Cardiac atrium fibroblast (primary cell): ENCODE measurements around the gene EVI2B. TPM values are rescaled to one million over a fixed set of nuclear protein-coding genes. Genes with fewer than 3 reads are reported as not detected.

Experiments
- total RNA-seq: library from RNA; depleted of rRNA; stranded (reverse); fragments of >200 nt; gene quantifications from 2 replicates; pipeline ENCODE4 v1.2.3, GENCODE V29; 2015

Gene EVI2B
- total RNA-seq, result 0.18 TPM in 1 of 2 replicates, not detected in the other

GRCh38 chr17:31313982-31314781 is at the start of gene EVI2B:
EVI2B (minus strand) TSS chr17:31314054; CDS start chr17:31305609, 8,445 bp downstream.

GRCh38 chr17:31321481-31321880 is 7.6 kb upstream of the EVI2B start, which contains the start of gene EVI2A:
EVI2A (minus strand) TSS chr17:31321622; CDS start chr17:31319013, 2,609 bp downstream.

GRCh38 chr17:31297090-31297489 is 16.8 kb downstream of the EVI2B start, which contains the start of gene OMG:
OMG (minus strand) TSS chr17:31297239; CDS start chr17:31296331, 908 bp downstream.

Other genes starting within 250 kb of the EVI2B start
- gene NF1, start 219.1 kb downstream of the EVI2B start, total RNA-seq, result 19.3 and 25.9 TPM in 2 replicates
- 0.36 TPM in 1 of 2 replicates, not detected in the other for gene OMG, start 16.8 kb downstream of the EVI2B start, total RNA-seq
- gene EVI2A, start 7.6 kb upstream of the EVI2B start, total RNA-seq, result 0.32 and 0.90 TPM in 2 replicates
- gene RAB11FIP4, start 77.6 kb upstream of the EVI2B start, total RNA-seq, result under 0.01 TPM in 1 of 2 replicates, not detected in the other